Inflammatory macrophage (primary cell): ENCODE data around the gene SNN.

Experiments
- DNase-seq, 2 donors: peaks; one replicate each; pipeline ENCODE4 v3.0.0-alpha.2; 2020 to 2022

SNN gene

GRCh38 chr16:11635679-11636171 lies 32.5 kb upstream of the SNN start:
- no peak for DNase-seq

- DNase-seq, result no peak
These were observed 32.0 kb upstream of the SNN start for GRCh38 chr16:11636172-11636721.

- no peak for DNase-seq
These were observed 30.9 kb upstream of the SNN start for GRCh38 chr16:11637320-11637719.

- peak; percentile 55 to 64 for DNase-seq
These were observed 30.1 kb upstream of the SNN start for GRCh38 chr16:11638140-11638539.

GRCh38 chr16:11639008-11639562 lies 29.2 kb upstream of the SNN start:
- no peak for DNase-seq

GRCh38 chr16:11639925-11640899 lies 28.0 kb upstream of the SNN start:
- DNase-seq, result peak; percentile 99

GRCh38 chr16:11640987-11641817 lies 27.1 kb upstream of the SNN start:
- DNase-seq, result peak; percentile 70 to 77

GRCh38 chr16:11642765-11643116 lies 25.5 kb upstream of the SNN start:
- DNase-seq, result no peak

GRCh38 chr16:11649276-11649675 lies 19.0 kb upstream of the SNN start:
- DNase-seq, result peak in 1 of 2 donors; percentile 72

- no peak for DNase-seq
These were observed 17.3 kb upstream of the SNN start for GRCh38 chr16:11650641-11651591.

- DNase-seq, result no peak
These were observed 16.5 kb upstream of the SNN start for GRCh38 chr16:11651796-11652195.

GRCh38 chr16:11655655-11656054 lies 12.6 kb upstream of the SNN start:
- no peak for DNase-seq

GRCh38 chr16:11657556-11657955 lies 10.7 kb upstream of the SNN start:
- no peak for DNase-seq

- no peak for DNase-seq
These were observed 9.2 kb upstream of the SNN start for GRCh38 chr16:11658896-11659708.

- DNase-seq, result no peak
These were observed 7.7 kb upstream of the SNN start for GRCh38 chr16:11660565-11660964.

GRCh38 chr16:11662582-11662981 lies 5.7 kb upstream of the SNN start:
- no peak for DNase-seq

- DNase-seq, result no peak
These were observed 3.2 kb upstream of the SNN start for GRCh38 chr16:11665071-11665491.

- DNase-seq, result no peak
These were observed 1.9 kb upstream of the SNN start for GRCh38 chr16:11666103-11667055.

- no peak for DNase-seq
These were observed 933 bp upstream of the SNN start for GRCh38 chr16:11667221-11667823.
